Measurements from ENCODE around the gene FOXD4L1.
"Not testable (repeated sequence)": the region's sequence is repeated elsewhere in the genome, so short reads cannot be mapped to it uniquely, and the experiment has no call there.

The FOXD4L1 gene

GRCh38 chr2:113498365-113498764 lies at the start of gene FOXD4L1:
Gene FOXD4L1, plus strand, starts transcription at chr2:113498665. Its CDS starts 592 bp downstream, at chr2:113499257.
- DNase-seq (ENCODE audit: low spot score): not testable (repeated sequence)

DNA sequence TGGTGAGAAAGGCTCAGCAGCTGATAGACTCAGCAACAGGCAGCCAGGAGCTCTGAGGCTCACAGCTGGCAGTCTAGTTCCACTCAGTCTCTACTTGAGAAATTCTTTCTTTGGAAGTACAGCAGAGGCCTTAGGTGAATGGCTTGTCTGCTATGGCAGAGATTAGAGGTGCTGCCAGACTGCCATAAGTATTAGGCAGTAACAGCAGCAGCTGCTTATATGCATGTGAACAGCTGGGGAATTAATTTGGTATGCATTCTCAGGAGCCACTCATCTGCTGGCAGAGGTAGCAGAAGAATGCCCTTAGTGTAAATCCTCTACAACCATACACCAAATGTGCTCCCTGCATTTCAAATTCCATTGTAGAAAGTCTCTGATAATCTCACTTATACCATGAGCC lies 32.7 kb upstream of the FOXD4L1 start:
- DNase-seq (ENCODE audit: low spot score): not testable (repeated sequence)

GRCh38 chr2:113476688-113477368 lies 21.6 kb upstream of the FOXD4L1 start:
- not testable (repeated sequence) for DNase-seq (ENCODE audit: low spot score)

GRCh38 chr2:113496527-113496926 lies 1.9 kb upstream of the FOXD4L1 start:
- not testable (repeated sequence) for DNase-seq (ENCODE audit: low spot score)

- DNase-seq (ENCODE audit: low spot score): not testable (repeated sequence)
Measured at GRCh38 chr2:113499019-113499885, 787 bp downstream of the FOXD4L1 start.

GRCh38 chr2:113499886-113500722 lies 1.6 kb downstream of the FOXD4L1 start:
- not testable (repeated sequence) for DNase-seq (ENCODE audit: low spot score)

GRCh38 chr2:113500723-113501038 lies 2.2 kb downstream of the FOXD4L1 start:
- not testable (repeated sequence) for DNase-seq (ENCODE audit: low spot score)

- DNase-seq (ENCODE audit: low spot score): not testable (repeated sequence)
Measured at GRCh38 chr2:113502216-113503093, 4.0 kb downstream of the FOXD4L1 start.

GRCh38 chr2:113503094-113504042 lies 4.9 kb downstream of the FOXD4L1 start:
- not testable (repeated sequence) for DNase-seq (ENCODE audit: low spot score)

GRCh38 chr2:113504081-113504480 lies 5.6 kb downstream of the FOXD4L1 start:
- not testable (repeated sequence) for DNase-seq (ENCODE audit: low spot score)

DNA sequence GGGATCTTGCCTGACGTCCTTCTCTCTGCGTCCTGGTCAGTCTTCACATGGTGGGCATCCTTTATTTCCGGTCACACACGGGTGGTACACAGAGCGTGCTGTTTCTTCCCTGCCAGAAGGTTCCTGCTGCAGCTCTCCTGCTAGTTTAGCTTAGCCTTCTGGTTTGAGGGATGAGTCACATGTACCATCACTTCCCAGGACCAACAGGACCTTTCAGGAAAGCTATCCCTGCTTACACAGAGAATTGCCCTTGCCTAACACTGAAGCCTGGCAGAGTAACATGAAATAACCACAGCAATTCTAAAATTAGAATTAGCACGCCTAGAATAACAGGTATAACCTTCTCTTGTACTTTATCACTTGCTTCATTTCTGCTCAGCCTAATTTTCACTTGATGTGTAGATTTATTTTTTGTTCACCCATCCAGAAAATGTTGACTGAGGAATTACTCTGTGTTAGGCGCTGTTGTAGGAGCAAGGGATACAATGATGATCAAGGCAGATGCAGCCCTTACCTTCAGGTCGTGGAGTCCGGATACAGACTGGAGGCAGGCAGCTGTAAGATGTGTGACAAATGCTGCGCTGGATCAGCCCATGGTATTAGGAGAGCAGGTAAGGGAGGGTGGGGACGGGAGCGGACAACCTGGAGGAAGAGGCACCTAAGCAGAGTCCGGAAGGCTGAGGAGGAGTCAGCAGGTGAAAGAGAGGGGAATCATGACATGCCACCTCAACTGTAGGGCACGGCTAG lies 9.1 kb downstream of the FOXD4L1 start:
- DNase-seq (ENCODE audit: low spot score): not testable (repeated sequence)

GRCh38 chr2:113508187-113508586 lies 9.7 kb downstream of the FOXD4L1 start:
- DNase-seq (ENCODE audit: low spot score): not testable (repeated sequence)

- DNase-seq (ENCODE audit: low spot score): not testable (repeated sequence)
Measured at GRCh38 chr2:113510913-113511312, 12.4 kb downstream of the FOXD4L1 start.

- not testable (repeated sequence) for DNase-seq (ENCODE audit: low spot score)
Measured at GRCh38 chr2:113511859-113512258, 13.4 kb downstream of the FOXD4L1 start.

DNA sequence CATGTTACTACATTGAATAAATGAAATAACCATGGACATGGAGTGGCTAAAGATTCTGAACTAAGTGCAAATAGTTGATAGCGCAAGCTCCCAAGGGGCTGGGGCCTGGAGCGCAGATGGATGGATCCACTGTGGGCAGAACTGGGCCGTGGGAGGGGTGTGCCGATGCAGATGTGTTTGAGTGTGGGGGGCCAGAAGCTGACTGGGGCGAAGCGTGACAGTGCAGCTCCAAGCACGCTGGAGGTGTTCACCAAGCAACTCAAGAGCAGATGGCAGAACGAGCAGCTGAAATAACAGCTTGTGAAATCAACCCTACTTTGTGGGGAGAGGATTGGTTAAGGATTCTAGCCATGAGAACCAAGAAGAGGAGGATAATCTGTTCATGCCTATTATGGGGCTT lies 17.0 kb downstream of the FOXD4L1 start:
- DNase-seq (ENCODE audit: low spot score): not testable (repeated sequence)

- not testable (repeated sequence) for DNase-seq (ENCODE audit: low spot score)
Measured at GRCh38 chr2:113515995-113516394, 17.5 kb downstream of the FOXD4L1 start.

DNA sequence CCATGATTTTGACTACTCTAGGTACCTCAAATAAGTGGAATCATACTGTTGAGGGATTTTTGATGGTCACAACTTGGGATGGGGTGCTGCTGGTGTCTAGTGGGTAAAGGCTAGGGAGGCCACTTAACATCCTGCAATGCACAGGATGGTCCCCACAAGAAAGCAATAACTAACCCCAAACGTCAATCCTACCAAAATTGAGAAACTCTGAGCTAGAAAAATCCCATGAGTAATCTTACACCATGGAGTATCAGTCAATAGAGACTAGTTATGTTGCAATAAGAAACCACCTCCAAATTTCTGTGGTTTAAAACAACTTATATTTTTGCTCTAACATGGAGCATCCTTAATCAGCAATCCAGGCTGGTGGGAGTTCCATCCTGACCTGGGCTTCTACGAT lies 18.6 kb downstream of the FOXD4L1 start:
- DNase-seq (ENCODE audit: low spot score): not testable (repeated sequence)

GRCh38 chr2:113520837-113521236 lies 22.4 kb downstream of the FOXD4L1 start:
- not testable (repeated sequence) for DNase-seq (ENCODE audit: low spot score)

DNA sequence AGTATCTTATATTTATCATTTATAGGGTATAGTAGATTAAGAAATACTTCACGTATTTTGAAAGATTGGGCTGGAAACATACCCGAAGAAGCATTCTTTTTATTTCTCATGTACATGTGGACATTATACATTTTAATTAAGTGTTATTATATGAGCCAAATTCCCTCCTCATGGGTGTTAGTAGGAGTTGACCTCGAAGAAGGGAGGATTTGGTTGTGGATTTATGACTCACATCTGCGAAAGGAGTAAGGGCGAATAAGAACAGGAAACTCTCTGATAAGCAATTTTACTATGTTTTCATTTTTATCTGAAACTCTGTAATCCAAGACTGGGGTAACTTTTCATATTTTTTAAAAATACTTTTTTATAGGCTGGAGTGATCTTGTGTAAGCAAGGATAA lies 23.0 kb downstream of the FOXD4L1 start:
- DNase-seq (ENCODE audit: low spot score): not testable (repeated sequence)

All from RKO (cell line).